SJSA1 (cell line): ENCODE measurements around the gene NACA2. TPM values are rescaled to one million over a fixed set of nuclear protein-coding genes. Genes with fewer than 3 reads are reported as not detected.
"Not testable (repeated sequence)": the region's sequence is repeated elsewhere in the genome, so short reads cannot be mapped to it uniquely, and the experiment has no call there.

ENCODE experiments used
- DNase-seq, 2 experiments: peaks; one replicate each; pipeline ENCODE4 v3.0.0-alpha.2; 2015 to 2020; ENCODE audit warnings: low spot score in 2 of 2, low read depth in 1 of 2
- H3K27ac ChIP-seq: fragments of 250-450 bp; sonication (Bioruptor Pico); 2 replicates; pipeline ENCODE4 v1.5.1; 2020; ENCODE audit warnings: mild to moderate bottlenecking, moderate library complexity
- H3K27me3 ChIP-seq: fragments of 250-450 bp; sonication (Bioruptor Pico); replicated peaks from 2 replicates; pipeline ENCODE4 v1.5.1; 2020; ENCODE audit warnings: mild to moderate bottlenecking, moderate library complexity
- H3K36me3 ChIP-seq: fragments of 250-450 bp; sonication (Bioruptor Pico); 2 replicates; pipeline ENCODE4 v1.5.1; 2020; ENCODE audit warnings: mild to moderate bottlenecking
- H3K4me1 ChIP-seq: fragments of 250-450 bp; sonication (Bioruptor Pico); replicated peaks from 2 replicates; pipeline ENCODE4 v1.6.1; 2021; ENCODE audit warnings: mild to moderate bottlenecking
- H3K4me3 ChIP-seq: fragments of 250-450 bp; sonication (Bioruptor Pico); 2 replicates; pipeline ENCODE4 v1.5.1; 2020; ENCODE audit warnings: mild to moderate bottlenecking
- H3K9me3 ChIP-seq: fragments of 250-450 bp; sonication (Bioruptor Pico); replicated peaks from 2 replicates; pipeline ENCODE4 v1.5.1; 2020; ENCODE audit warnings: mild to moderate bottlenecking
- total RNA-seq: library from RNA; depleted of rRNA; stranded (reverse); fragments of >200 nt; shearing (Covaris generic); gene quantifications from 2 replicates; pipeline ENCODE4 v1.2.3, GENCODE V29; 2014; rRNA removed

The NACA2 gene
- not detected in 2 replicates for total RNA-seq

GRCh38 chr17:61591018-61591417 is at the start of gene NACA2:
Gene NACA2, minus strand, starts transcription at chr17:61591219. Its CDS starts 39 bp downstream, at chr17:61591180.
- DNase-seq = no peak
- H3K27me3 ChIP-seq = peaks cover 13% of the 10 kb centered on the region
- H3K27ac ChIP-seq = no peak within 1 kb of the TSS
- no peaks in the 10 kb centered on the region for H3K4me1 ChIP-seq
- no peak within 1 kb of the TSS for H3K4me3 ChIP-seq
- H3K9me3 ChIP-seq = no peaks in the 10 kb centered on the region
- no peaks in the 10 kb centered on the region for H3K36me3 ChIP-seq

- H3K9me3 ChIP-seq = no peaks in the 10 kb centered on the region
- no peaks in the 10 kb centered on the region for H3K27me3 ChIP-seq
- H3K27ac ChIP-seq = no peak overlapping the region
- H3K36me3 ChIP-seq = no peaks in the 10 kb centered on the region
- H3K4me3 ChIP-seq = no peak overlapping the region
- H3K4me1 ChIP-seq = no peaks in the 10 kb centered on the region
- no peak for DNase-seq
These were observed 48.8 kb upstream of the NACA2 start for GRCh38 chr17:61639818-61640217.

- no peaks in the 10 kb centered on the region for H3K9me3 ChIP-seq
- no peak for DNase-seq
- H3K27ac ChIP-seq = no peak overlapping the region
- H3K27me3 ChIP-seq = no peaks in the 10 kb centered on the region
- H3K4me3 ChIP-seq = no peak overlapping the region
- no peaks in the 10 kb centered on the region for H3K36me3 ChIP-seq
- H3K4me1 ChIP-seq = no peaks in the 10 kb centered on the region
These were observed 47.1 kb upstream of the NACA2 start for GRCh38 chr17:61638087-61638486.

- no peak overlapping the region for H3K4me3 ChIP-seq
- H3K27ac ChIP-seq = no peak overlapping the region
- peak; percentile 36 to 56 for DNase-seq
- H3K36me3 ChIP-seq = no peaks in the 10 kb centered on the region
- no peaks in the 10 kb centered on the region for H3K27me3 ChIP-seq
- no peaks in the 10 kb centered on the region for H3K4me1 ChIP-seq
- no peaks in the 10 kb centered on the region for H3K9me3 ChIP-seq
These were observed 45.0 kb upstream of the NACA2 start for GRCh38 chr17:61635913-61636432.

GRCh38 chr17:61634942-61635538 is 44.0 kb upstream of the NACA2 start:
- Histone ChIP-seq H3K4me3 (no peak overlapping the region), H3K9me3 (no peaks in the 10 kb centered on the region), H3K27me3 (no peaks in the 10 kb centered on the region), H3K36me3 (no peaks in the 10 kb centered on the region), H3K27ac (no peak overlapping the region), H3K4me1 (no peaks in the 10 kb centered on the region)
- no peak for DNase-seq

GRCh38 chr17:61634011-61634539 is 43.1 kb upstream of the NACA2 start:
- Histone ChIP-seq H3K36me3 (no peaks in the 10 kb centered on the region), H3K4me3 (no peak overlapping the region), H3K27ac (no peak overlapping the region), H3K4me1 (no peaks in the 10 kb centered on the region), H3K9me3 (no peaks in the 10 kb centered on the region), H3K27me3 (no peaks in the 10 kb centered on the region)
- no peak for DNase-seq

- Histone ChIP-seq H3K4me1 (no peaks in the 10 kb centered on the region), H3K27me3 (no peaks in the 10 kb centered on the region), H3K36me3 (no peaks in the 10 kb centered on the region), H3K9me3 (no peaks in the 10 kb centered on the region), H3K4me3 (no peak overlapping the region), H3K27ac (no peak overlapping the region)
- DNase-seq = no peak
These were observed 41.8 kb upstream of the NACA2 start for GRCh38 chr17:61632826-61633225.

GRCh38 chr17:61631800-61632199 is 40.8 kb upstream of the NACA2 start:
- Histone ChIP-seq H3K27me3 (no peaks in the 10 kb centered on the region), H3K4me3 (no peak overlapping the region), H3K4me1 (no peaks in the 10 kb centered on the region), H3K27ac (no peak overlapping the region), H3K9me3 (no peaks in the 10 kb centered on the region), H3K36me3 (no peaks in the 10 kb centered on the region)
- DNase-seq = no peak

GRCh38 chr17:61628158-61628557 is 37.1 kb upstream of the NACA2 start:
- H3K4me1 ChIP-seq, H3K27ac ChIP-seq, H3K4me3 ChIP-seq, H3K27me3 ChIP-seq, H3K36me3 ChIP-seq, DNase-seq, H3K9me3 ChIP-seq: not testable (repeated sequence)

GRCh38 chr17:61627658-61628057 is 36.6 kb upstream of the NACA2 start:
- H3K4me3 ChIP-seq = no peak overlapping the region
- no peaks in the 10 kb centered on the region for H3K9me3 ChIP-seq
- DNase-seq = no peak
- no peaks in the 10 kb centered on the region for H3K4me1 ChIP-seq
- no peaks in the 10 kb centered on the region for H3K27me3 ChIP-seq
- no peaks in the 10 kb centered on the region for H3K36me3 ChIP-seq
- H3K27ac ChIP-seq = no peak overlapping the region

GRCh38 chr17:61627125-61627524 is 36.1 kb upstream of the NACA2 start:
- H3K9me3 ChIP-seq = no peaks in the 10 kb centered on the region
- H3K36me3 ChIP-seq = no peaks in the 10 kb centered on the region
- no peak overlapping the region for H3K27ac ChIP-seq
- no peaks in the 10 kb centered on the region for H3K4me1 ChIP-seq
- DNase-seq = no peak
- no peak overlapping the region for H3K4me3 ChIP-seq
- H3K27me3 ChIP-seq = no peaks in the 10 kb centered on the region

GRCh38 chr17:61625564-61625963 is 34.5 kb upstream of the NACA2 start:
- Histone ChIP-seq H3K27me3 (no peaks in the 10 kb centered on the region), H3K36me3 (no peaks in the 10 kb centered on the region), H3K27ac (no peak overlapping the region), H3K4me1 (no peaks in the 10 kb centered on the region), H3K4me3 (no peak overlapping the region), H3K9me3 (0 out of 2 replicates have a peak, but pooled peaks cover 2% of the 10 kb centered on the region)
- no peak for DNase-seq

GRCh38 chr17:61624951-61625350 is 33.9 kb upstream of the NACA2 start:
- peaks cover 2% of the 10 kb centered on the region; the same call in 1 of the 2 replicates for H3K9me3 ChIP-seq

GRCh38 chr17:61621317-61621716 is 30.3 kb upstream of the NACA2 start:
- H3K36me3 ChIP-seq = no peaks in the 10 kb centered on the region
- H3K9me3 ChIP-seq = peaks cover 2% of the 10 kb centered on the region; the same call in 1 of the 2 replicates
- H3K4me3 ChIP-seq = no peak overlapping the region
- no peaks in the 10 kb centered on the region for H3K27me3 ChIP-seq
- no peaks in the 10 kb centered on the region for H3K4me1 ChIP-seq
- no peak for DNase-seq
- no peak overlapping the region for H3K27ac ChIP-seq

More at GRCh38 chr17:61624951-61625350, 33.9 kb upstream of the NACA2 start:
- no peak for DNase-seq
- no peaks in the 10 kb centered on the region for H3K27me3 ChIP-seq
- H3K36me3 ChIP-seq = no peaks in the 10 kb centered on the region
- H3K27ac ChIP-seq = no peak overlapping the region
- no peaks in the 10 kb centered on the region for H3K4me1 ChIP-seq
- H3K4me3 ChIP-seq = no peak overlapping the region
